Measurements from ENCODE around the gene DOK7. TPM values are rescaled to one million over a fixed set of nuclear protein-coding genes. Genes with fewer than 3 reads are reported as not detected.

DOK7 gene
- total RNA-seq, 2 experiments from 2014 or later: not detected

GRCh38 chr4:3495204-3495975, 32.3 kb downstream of the DOK7 start:
- Mint-ChIP-seq H3K4me1 (ENCODE audit: low read depth) (no peaks in the 10 kb centered on the region), H3K9me3 (no peaks in the 10 kb centered on the region), H3K27ac (no peak overlapping the region), H3K4me3 (no peak overlapping the region), H3K27me3 (peaks cover 13% of the 10 kb centered on the region), H3K36me3 (ENCODE audit: low read depth) (no peaks in the 10 kb centered on the region)
- no peak for TF ChIP-seq CTCF (IDR thresholded peaks at IDR 0.05)
- DNase-seq: no peak
- POLR2A ChIA-PET: no interaction called here
- CTCF ChIA-PET: no interaction called here
- intact Hi-C loops (cut with micrococcal nuclease): no loop called here
- no peak for ATAC-seq

- no peak overlapping the region for H3K4me3 Mint-ChIP-seq
Observed at GRCh38 chr4:3496021-3496420, 32.9 kb downstream of the DOK7 start.

GRCh38 chr4:3497095-3497494, 34.0 kb downstream of the DOK7 start:
- ATAC-seq (no peak), DNase-seq (no peak)
- Mint-ChIP-seq H3K27ac (no peak overlapping the region), H3K4me1 (ENCODE audit: low read depth) (no peaks in the 10 kb centered on the region), H3K4me3 (no peak overlapping the region), H3K36me3 (ENCODE audit: low read depth) (no peaks in the 10 kb centered on the region), H3K9me3 (no peaks in the 10 kb centered on the region), H3K27me3 (peaks cover 4% of the 10 kb centered on the region)
- no peak for TF ChIP-seq CTCF (IDR thresholded peaks at IDR 0.05)
- intact Hi-C loops (cut with micrococcal nuclease): no loop called here
- ChIA-PET POLR2A (no interaction called here), CTCF (no interaction called here)

More at GRCh38 chr4:3496021-3496420, 32.9 kb downstream of the DOK7 start:
- ChIA-PET POLR2A (no interaction called here), CTCF (no interaction called here)
- peaks cover 13% of the 10 kb centered on the region for H3K27me3 Mint-ChIP-seq
- intact Hi-C loops (cut with micrococcal nuclease): no loop called here
- no peak overlapping the region for H3K27ac Mint-ChIP-seq
- DNase-seq (no peak), ATAC-seq (no peak)
- H3K9me3 Mint-ChIP-seq: no peaks in the 10 kb centered on the region
- no peaks in the 10 kb centered on the region for H3K36me3 Mint-ChIP-seq (ENCODE audit: low read depth)
- H3K4me1 Mint-ChIP-seq (ENCODE audit: low read depth): no peaks in the 10 kb centered on the region
- no peak for TF ChIP-seq CTCF (IDR thresholded peaks at IDR 0.05)

- DNase-seq: no peak
- no peak for TF ChIP-seq CTCF (IDR thresholded peaks at IDR 0.05)
- CTCF ChIA-PET: no interaction called here
- Mint-ChIP-seq H3K36me3 (ENCODE audit: low read depth) (no peaks in the 10 kb centered on the region), H3K27me3 (peaks cover 1% of the 10 kb centered on the region), H3K4me3 (no peak overlapping the region), H3K27ac (no peak overlapping the region), H3K4me1 (ENCODE audit: low read depth) (no peaks in the 10 kb centered on the region), H3K9me3 (no peaks in the 10 kb centered on the region)
- intact Hi-C loops (cut with micrococcal nuclease): no loop called here
- no peak for ATAC-seq
- POLR2A ChIA-PET: no interaction called here
Observed at GRCh38 chr4:3497523-3498389, 34.6 kb downstream of the DOK7 start.

- Mint-ChIP-seq H3K36me3 (ENCODE audit: low read depth) (peaks cover 1% of the 10 kb centered on the region), H3K4me1 (ENCODE audit: low read depth) (peaks cover 1% of the 10 kb centered on the region), H3K27me3 (peaks cover 1% of the 10 kb centered on the region), H3K9me3 (no peaks in the 10 kb centered on the region), H3K4me3 (no peak overlapping the region), H3K27ac (no peak overlapping the region)
- DNase-seq (no peak), ATAC-seq (no peak)
- POLR2A ChIA-PET: no interaction called here
- intact Hi-C loops (cut with micrococcal nuclease): no loop called here
- CTCF ChIA-PET: no interaction called here
- no peak for TF ChIP-seq CTCF (IDR thresholded peaks at IDR 0.05)
Observed at GRCh38 chr4:3498407-3498806, 35.3 kb downstream of the DOK7 start.
